Cortex of kidney (tissue), 1 donor: Measurements from ENCODE around the gene ARHGAP1.
"Not testable (repeated sequence)": the region's sequence is repeated elsewhere in the genome, so short reads cannot be mapped to it uniquely, and the experiment has no call there.

ENCODE experiments used
- DNase-seq: peaks from one replicate; lab custom pipeline; 2025; lab: John Stamatoyannopoulos, UW

Gene ARHGAP1

DNA sequence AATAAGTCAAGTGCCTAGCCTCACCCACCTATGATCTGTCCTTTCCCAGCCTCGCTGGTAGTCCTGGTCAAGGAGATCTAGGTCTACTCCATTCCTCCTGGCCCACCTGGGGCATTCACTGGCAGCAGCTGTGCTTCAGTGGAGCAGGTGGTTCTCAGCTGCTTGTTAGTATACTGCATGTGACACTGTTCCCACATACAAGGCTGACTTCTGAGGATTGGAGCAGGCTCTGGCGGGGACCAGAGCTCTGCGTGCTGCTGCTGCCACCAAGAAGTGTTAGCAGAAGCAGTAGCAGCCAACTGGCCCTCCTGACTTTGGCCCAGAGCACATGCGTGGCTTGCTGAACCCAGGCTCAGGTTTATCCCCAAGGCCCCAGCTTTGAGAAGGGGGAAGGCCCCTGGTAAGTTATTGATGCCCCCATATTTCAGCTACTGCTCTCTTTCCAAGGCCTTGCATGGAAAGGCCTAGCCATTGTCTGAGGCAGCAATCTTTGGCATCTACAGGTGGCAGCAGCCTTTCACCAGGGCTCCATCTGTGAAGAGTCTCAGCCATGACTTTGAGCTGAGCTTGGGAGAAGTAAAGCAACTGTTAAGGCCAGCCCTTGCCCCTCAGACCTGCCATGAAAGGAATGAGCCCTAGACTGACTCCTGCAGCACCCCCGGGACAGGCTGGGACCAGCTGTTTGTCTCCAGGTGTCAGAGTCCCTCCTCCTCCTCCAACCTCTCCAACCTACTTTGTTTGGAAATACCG lies 26.5 kb downstream of the ARHGAP1 start:
- DNase-seq = no peak

DNA sequence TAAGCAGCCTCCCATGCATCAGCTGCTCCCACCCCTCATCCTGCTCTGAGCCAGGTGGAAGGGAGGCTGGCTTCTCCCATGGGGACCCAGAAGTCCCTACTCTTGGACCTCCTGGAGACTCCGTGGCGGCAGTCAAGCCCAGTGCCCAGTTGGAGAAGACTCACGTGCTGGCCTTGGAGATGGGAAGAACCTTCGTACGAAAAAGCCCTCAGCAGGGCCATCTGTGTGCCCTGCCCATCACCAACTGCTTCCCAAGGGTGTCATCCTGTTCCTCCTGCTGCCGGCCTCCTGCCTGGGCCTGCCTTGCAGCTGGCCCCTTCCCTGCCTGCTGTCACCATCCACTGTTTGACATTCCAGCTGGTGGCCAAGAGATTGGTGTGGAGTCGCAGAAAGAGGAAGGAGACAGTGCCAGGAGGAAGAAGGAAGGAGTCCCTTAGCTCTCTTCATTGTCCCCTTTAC lies 28.0 kb downstream of the ARHGAP1 start:
- DNase-seq = no peak

DNA sequence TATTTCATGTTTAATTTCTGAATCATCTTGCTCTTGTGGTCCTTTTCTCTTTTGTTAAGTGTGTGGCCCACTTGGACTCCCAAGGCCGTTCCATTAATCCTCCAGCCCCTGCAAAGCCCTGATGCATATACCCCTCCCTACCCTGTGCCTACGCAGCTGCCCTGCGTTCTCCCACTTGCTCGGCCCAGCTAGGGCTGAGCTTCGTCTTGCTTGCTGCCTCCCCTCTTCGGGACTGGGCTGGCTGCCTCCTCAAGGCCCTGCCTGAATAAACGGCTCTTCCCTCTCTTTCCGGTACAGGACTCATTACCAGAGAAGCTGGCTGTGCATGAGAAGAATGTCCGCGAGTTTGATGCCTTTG lies 28.5 kb downstream of the ARHGAP1 start:
- no peak for DNase-seq

DNA sequence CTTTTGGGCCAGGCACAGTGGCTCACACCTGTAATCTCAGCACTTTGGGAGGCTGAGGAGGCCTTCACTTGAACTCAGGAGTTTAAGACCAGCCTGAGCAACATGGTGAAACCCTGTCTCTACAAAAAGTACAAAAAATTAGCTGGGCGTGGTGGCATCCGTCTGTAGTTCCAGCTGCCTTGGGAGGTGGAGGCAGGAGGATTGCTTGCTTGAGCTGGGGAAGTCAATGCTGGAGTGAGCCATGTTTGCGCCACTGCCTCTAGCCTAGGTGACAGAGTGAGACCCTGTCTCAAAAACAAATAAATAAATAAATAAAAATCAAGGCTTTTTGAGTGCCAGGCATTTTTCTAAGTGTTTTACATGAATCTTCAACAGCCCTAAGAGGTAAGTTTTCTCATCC lies 29.9 kb downstream of the ARHGAP1 start:
- DNase-seq = not testable (repeated sequence)

DNA sequence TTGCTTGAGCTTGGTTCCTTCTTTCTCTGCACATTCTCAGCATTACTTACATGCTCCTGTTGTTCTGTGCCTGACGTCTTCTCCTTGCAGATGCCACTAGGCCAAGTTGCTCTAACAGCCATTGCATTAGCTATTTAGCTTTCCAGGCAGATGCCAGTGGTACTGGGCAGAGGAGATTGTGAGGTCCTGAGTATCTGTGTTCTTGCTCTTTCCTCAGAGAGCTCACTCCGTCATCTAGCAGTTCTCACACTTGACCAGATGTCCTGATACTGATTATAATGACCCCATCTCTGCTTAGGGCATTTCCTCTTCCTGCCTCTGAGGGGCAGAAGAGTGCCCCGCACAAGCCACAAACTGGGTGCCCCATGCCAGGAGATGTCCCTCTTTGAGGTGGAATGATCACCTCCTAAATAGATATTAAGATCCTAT lies 30.7 kb downstream of the ARHGAP1 start:
- DNase-seq = no peak

DNA sequence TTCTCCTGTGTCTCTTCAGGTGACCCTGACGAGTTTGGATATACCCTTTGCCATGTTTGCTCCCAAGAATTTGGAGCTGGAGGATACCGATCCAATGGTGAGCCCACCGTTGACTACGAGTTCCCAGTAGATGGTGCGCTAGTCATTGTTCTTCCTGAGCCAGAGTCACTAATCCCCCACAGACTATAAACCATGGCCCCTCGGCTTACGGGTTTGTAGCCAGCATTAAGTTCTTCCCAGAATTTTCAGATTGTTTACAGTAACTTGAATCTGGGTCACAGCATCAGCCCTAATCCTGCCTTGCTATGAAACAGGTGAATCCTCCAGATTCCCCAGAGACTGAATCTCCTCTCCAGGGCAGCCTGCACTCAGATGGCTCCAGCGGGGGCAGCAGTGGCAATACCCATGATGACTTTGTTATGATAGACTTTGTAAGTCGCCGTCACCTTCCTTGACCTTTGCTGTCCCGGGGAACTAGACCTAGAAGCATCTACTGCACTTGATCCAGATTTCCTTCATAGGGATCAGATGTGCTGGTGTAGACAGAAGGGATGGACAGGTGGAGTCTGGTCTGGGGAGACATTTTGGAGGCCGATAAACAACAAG lies 31.8 kb downstream of the ARHGAP1 start:
- no peak for DNase-seq

GRCh38 chr11:46667043-46667481 lies 33.4 kb downstream of the ARHGAP1 start:
- no peak for DNase-seq

- DNase-seq = no peak
Observed at GRCh38 chr11:46666516-46666915, 33.9 kb downstream of the ARHGAP1 start.

DNA sequence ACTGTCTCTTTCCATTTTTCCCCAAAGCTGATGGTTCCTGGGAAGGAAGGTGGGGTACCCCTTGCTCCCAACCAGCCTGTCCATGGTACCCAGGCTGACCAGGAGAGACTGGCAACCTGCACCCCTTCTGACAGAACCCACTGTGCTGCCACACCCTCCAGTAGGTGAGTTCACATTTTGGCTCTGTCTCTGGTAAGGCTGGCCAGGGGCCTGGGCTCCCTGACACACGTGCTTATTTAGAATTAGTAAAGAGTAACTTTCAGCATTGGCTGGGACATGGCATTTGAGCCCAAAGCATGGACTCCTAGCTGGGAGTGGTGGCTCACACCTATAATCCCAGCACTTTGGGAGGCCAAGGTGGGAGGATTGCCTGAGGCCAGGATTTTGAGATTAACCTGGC lies 35.1 kb downstream of the ARHGAP1 start:
- DNase-seq = no peak

- DNase-seq = no peak
Observed at GRCh38 chr11:46664612-46665011, 35.8 kb downstream of the ARHGAP1 start.

GRCh38 chr11:46663277-46663940 lies 37.0 kb downstream of the ARHGAP1 start:
- no peak for DNase-seq

DNA sequence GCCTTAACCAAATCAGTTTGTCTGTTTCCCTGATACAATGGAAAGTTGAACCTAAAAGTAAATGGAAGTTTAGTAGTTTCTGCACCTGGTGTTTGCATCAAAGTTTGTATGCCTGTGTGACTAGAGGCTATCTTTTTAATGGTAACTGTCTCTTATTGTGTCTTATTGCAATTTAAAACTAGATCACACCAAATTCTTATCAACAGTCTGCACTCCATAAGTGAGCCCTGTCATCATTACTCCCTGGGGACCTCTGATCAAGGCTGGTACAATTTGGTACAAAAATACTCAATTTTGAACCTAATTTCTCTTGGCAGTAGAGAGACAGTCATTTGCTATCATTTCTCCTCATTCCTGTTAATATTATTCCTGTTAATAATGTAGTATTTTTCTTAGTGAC lies 38.1 kb downstream of the ARHGAP1 start:
- DNase-seq = no peak

DNA sequence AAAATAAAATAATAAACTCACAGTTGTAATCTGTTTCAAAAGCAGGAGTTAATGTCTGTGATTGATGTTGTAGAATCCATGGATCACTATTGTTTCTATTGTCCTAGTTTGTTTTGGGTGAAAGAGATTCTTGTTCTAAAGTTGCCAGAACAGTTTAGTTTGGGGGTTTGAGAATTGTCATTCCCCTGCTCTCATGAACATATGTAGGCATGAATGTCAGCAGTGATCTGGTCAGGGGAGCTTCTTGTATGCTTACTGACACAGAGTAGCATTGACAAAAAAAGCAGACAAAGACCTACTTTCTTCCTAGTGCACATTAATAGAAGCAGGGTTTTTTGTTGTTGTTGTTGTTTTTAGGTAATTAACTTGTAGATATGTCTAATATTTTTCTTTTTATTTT lies 38.6 kb downstream of the ARHGAP1 start:
- no peak for DNase-seq

GRCh38 chr11:46659908-46660307 lies 40.5 kb downstream of the ARHGAP1 start:
- DNase-seq = no peak

GRCh38 chr11:46658259-46658658 lies 42.2 kb downstream of the ARHGAP1 start:
- no peak for DNase-seq

- DNase-seq = no peak
Observed at GRCh38 chr11:46657186-46657585, 43.2 kb downstream of the ARHGAP1 start.

- no peak for DNase-seq
Observed at GRCh38 chr11:46655631-46656030, 44.8 kb downstream of the ARHGAP1 start.

- no peak for DNase-seq
Observed at GRCh38 chr11:46649180-46649738, 51.2 kb downstream of the ARHGAP1 start.

GRCh38 chr11:46643986-46644385 lies 56.4 kb downstream of the ARHGAP1 start:
- DNase-seq = no peak

GRCh38 chr11:46643531-46643930 lies 56.9 kb downstream of the ARHGAP1 start:
- no peak for DNase-seq

DNA sequence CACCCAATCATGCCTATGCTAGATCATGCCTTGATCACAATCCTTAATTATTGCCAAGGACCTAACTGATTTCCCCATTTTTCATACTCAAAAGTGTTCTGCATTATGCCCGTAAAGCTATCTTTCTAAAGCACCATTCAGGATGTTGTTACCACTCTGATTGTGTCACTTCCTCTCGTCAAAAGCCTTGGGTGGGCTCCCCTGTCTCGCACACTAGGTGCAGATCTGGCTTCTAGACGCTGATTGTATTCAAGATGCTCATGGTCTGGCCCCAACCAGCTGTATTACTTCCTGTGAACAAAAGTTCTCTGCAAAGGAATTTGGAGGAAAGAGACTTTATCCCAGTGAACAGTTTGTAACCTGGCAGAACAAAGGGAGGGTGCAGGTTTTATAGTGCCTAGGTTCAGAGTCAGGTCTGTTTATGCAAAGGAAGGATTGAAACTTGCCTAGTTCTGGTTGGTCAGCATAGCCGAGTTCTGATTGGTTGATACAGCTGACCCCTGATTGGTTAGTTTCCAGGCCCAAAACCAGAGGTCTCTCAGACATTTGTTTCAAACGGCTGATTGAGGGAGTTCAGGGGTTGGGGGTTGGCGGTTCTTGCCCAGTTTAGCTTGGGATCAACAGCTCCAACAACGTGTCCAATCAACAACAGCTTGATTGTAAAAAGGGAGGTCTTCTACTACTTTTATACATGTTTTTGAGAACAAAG lies 57.6 kb downstream of the ARHGAP1 start:
- no peak for DNase-seq

DNA sequence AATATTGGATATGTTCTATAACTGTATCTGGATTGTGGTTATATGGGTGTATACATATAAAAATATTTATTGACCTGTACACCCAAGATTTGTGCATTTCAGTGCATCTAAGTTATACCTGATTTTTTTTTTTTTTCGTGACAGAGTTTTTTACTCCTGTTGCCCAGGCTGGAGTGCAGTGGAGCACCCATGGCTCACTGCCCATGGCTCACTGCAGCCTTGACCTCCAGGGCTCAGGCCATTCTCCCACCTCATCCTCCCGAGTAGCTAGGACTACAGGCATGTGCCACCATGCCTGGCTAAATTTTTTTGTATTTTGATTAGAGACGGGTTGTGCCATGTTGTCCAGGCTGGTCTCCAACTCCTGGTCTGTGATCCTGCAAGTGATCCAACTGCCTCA lies 58.8 kb downstream of the ARHGAP1 start:
- DNase-seq = no peak
